ENCODE data around the gene TFF2.

- TF ChIP-seq CTCF (IDR thresholded peaks at IDR 0.05 in 4 of 5, conservative IDR thresholded peaks at IDR 0.05 in 1 of 5) (no peak), POLR2A (IDR thresholded peaks at IDR 0.05) (no peak)
Observed at GRCh38 chr21:42347601-42348327, 3.0 kb downstream of the TFF2 start.

Measured in gastrocnemius medialis (tissue), 4 donors.